ENCODE measurements around the gene EXOSC10. TPM values are rescaled to one million over a fixed set of nuclear protein-coding genes. Genes with fewer than 3 reads are reported as not detected.
A peak's percentile ranks its signal among the peaks of the same experiment; 100 is the strongest.

EXOSC10 gene
- total and polyA plus RNA-seq, 2 of the 13 experiments (the other 11 are each of a cell fraction or from before 2014, with no cell fraction given) = 48.4 to 67.6 TPM

DNA sequence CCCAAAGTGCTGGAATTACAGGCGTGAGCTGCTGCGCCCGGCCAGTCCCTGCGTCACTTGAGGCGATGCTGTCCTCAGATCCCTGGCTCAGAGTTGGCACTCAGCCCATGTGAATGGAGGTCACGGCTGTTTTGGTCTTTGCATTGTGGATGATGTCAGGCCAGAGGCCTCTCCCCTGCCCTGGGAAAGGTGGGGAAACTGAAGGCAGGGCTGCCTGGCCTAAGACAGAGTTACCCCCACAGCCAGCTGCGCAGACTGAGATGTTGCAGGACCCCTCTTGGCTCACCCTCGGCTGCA, 53.5 kb downstream of the EXOSC10 start (continued):
- TF ChIP-seq, protein P1, sequence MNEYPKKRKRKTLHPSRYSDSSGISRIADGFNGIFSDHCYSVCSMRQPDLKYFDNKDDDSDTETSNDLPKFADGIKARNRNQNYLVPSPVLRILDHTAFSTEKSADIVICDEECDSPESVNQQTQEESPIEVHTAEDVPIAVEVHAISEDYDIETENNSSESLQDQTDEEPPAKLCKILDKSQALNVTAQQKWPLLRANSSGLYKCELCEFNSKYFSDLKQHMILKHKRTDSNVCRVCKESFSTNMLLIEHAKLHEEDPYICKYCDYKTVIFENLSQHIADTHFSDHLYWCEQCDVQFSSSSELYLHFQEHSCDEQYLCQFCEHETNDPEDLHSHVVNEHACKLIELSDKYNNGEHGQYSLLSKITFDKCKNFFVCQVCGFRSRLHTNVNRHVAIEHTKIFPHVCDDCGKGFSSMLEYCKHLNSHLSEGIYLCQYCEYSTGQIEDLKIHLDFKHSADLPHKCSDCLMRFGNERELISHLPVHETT (CRISPR knock-in tag; conservative IDR thresholded peaks at IDR 0.05) = no peak
- no peak for TF ChIP-seq CREB1 (IDR thresholded peaks at IDR 0.05)
- TF ChIP-seq CREB1 (CRISPR knock-in tag; IDR thresholded peaks at IDR 0.05) = peak; percentile 67; the same call in 1 of the 2 replicates
- TF ChIP-seq, protein P2, sequence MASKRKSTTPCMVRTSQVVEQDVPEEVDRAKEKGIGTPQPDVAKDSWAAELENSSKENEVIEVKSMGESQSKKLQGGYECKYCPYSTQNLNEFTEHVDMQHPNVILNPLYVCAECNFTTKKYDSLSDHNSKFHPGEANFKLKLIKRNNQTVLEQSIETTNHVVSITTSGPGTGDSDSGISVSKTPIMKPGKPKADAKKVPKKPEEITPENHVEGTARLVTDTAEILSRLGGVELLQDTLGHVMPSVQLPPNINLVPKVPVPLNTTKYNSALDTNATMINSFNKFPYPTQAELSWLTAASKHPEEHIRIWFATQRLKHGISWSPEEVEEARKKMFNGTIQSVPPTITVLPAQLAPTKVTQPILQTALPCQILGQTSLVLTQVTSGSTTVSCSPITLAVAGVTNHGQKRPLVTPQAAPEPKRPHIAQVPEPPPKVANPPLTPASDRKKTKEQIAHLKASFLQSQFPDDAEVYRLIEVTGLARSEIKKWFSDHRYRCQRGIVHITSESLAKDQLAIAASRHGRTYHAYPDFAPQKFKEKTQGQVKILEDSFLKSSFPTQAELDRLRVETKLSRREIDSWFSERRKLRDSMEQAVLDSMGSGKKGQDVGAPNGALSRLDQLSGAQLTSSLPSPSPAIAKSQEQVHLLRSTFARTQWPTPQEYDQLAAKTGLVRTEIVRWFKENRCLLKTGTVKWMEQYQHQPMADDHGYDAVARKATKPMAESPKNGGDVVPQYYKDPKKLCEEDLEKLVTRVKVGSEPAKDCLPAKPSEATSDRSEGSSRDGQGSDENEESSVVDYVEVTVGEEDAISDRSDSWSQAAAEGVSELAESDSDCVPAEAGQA (IDR thresholded peaks at IDR 0.05; ENCODE audit: low read depth) = 0 out of 2 replicates have a peak, but pooled peaks have one; percentile 53
- TF ChIP-seq, protein P2 (CRISPR knock-in tag; IDR thresholded peaks at IDR 0.05; ENCODE audit: borderline replicate concordance) = no peak
- peak; percentile 11; the same call in 1 of the 2 replicates for TF ChIP-seq SALL1 (CRISPR knock-in tag; IDR thresholded peaks at IDR 0.05)
- no peak for TF ChIP-seq ZNF543 (CRISPR knock-in tag; IDR thresholded peaks at IDR 0.05)
- TF ChIP-seq ZNF782 (CRISPR knock-in tag; IDR thresholded peaks at IDR 0.05; ENCODE audit: borderline replicate concordance) = no peak
- no peak for TF ChIP-seq NKX3-1 (CRISPR knock-in tag; IDR thresholded peaks at IDR 0.05)
- TF ChIP-seq ADNP (CRISPR knock-in tag; IDR thresholded peaks at IDR 0.05) = no peak
- no peak for TF ChIP-seq ZNF451 (CRISPR knock-in tag; IDR thresholded peaks at IDR 0.05)
- TF ChIP-seq, protein P3, sequence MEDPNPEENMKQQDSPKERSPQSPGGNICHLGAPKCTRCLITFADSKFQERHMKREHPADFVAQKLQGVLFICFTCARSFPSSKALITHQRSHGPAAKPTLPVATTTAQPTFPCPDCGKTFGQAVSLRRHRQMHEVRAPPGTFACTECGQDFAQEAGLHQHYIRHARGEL (CRISPR knock-in tag; IDR thresholded peaks at IDR 0.05) = no peak
- TF ChIP-seq CAMTA2 (CRISPR knock-in tag; IDR thresholded peaks at IDR 0.05; ENCODE audit: borderline replicate concordance) = no peak
- TF ChIP-seq MTA3 (CRISPR knock-in tag; IDR thresholded peaks at IDR 0.05) = no peak

All from HepG2 (cell line).